Type B pancreatic cell (in vitro differentiated cells): ENCODE data around the gene ARV1. TPM values are rescaled to one million over a fixed set of nuclear protein-coding genes. Genes with fewer than 3 reads are reported as not detected.
"Not testable (repeated sequence)": the region's sequence is repeated elsewhere in the genome, so short reads cannot be mapped to it uniquely, and the experiment has no call there.

ENCODE experiments used
- DNase-seq: peaks from one replicate; pipeline ENCODE4 v3.0.0; 2021; ENCODE audit warnings: mixed read lengths; ENCODE audit not compliant: unreplicated experiment; ENCODE audit errors: extremely low spot score
- H3K27ac Mint-ChIP-seq: 2 replicates; pipeline ENCODE4 v1.8.0; 2021; ENCODE audit warnings: mild to moderate bottlenecking, mixed read lengths
- H3K27me3 Mint-ChIP-seq: 2 replicates; pipeline ENCODE4 v1.8.0; 2021; ENCODE audit warnings: mixed read lengths
- H3K36me3 Mint-ChIP-seq: 2 replicates; pipeline ENCODE4 v1.8.0; 2021; ENCODE audit warnings: mixed read lengths
- H3K4me1 Mint-ChIP-seq: one replicate; pipeline ENCODE4 v1.8.0; 2021; ENCODE audit warnings: mixed read lengths; ENCODE audit not compliant: unreplicated experiment
- H3K4me3 Mint-ChIP-seq: 2 replicates; pipeline ENCODE4 v1.8.0; 2021; ENCODE audit warnings: mild to moderate bottlenecking, mixed read lengths
- H3K9me3 Mint-ChIP-seq: 2 replicates; pipeline ENCODE4 v1.8.0; 2021; ENCODE audit warnings: mixed read lengths
- total RNA-seq: library from RNA; stranded (reverse); gene quantifications from 2 replicates; pipeline ENCODE4 v1.2.1, GENCODE V29; 2021; ENCODE audit warnings: low replicate concordance
- TF ChIP-seq, protein P1 (sequence below): fragments of 200-600 bp; sonication (generic); conservative IDR thresholded peaks from 2 replicates; pipeline ENCODE4 v1.5.0; 2021; ENCODE audit warnings: antibody characterized with exemption, mild to moderate bottlenecking

The ARV1 gene
- total RNA-seq, 1 donor from 2014 or later: 12.8 TPM

- Mint-ChIP-seq H3K27ac (peak overlapping the region; percentile 46), H3K36me3 (peaks cover 11% of the 10 kb centered on the region), H3K27me3 (peaks cover 24% of the 10 kb centered on the region), H3K4me1 (peaks cover 16% of the 10 kb centered on the region), H3K4me3 (peak overlapping the region; percentile 81), H3K9me3 (peaks cover 10% of the 10 kb centered on the region)
- TF ChIP-seq, protein P1, sequence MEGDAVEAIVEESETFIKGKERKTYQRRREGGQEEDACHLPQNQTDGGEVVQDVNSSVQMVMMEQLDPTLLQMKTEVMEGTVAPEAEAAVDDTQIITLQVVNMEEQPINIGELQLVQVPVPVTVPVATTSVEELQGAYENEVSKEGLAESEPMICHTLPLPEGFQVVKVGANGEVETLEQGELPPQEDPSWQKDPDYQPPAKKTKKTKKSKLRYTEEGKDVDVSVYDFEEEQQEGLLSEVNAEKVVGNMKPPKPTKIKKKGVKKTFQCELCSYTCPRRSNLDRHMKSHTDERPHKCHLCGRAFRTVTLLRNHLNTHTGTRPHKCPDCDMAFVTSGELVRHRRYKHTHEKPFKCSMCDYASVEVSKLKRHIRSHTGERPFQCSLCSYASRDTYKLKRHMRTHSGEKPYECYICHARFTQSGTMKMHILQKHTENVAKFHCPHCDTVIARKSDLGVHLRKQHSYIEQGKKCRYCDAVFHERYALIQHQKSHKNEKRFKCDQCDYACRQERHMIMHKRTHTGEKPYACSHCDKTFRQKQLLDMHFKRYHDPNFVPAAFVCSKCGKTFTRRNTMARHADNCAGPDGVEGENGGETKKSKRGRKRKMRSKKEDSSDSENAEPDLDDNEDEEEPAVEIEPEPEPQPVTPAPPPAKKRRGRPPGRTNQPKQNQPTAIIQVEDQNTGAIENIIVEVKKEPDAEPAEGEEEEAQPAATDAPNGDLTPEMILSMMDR: no peak
- no peak for DNase-seq
Observed at GRCh38 chr1:231040800-231041718, 62.2 kb downstream of the ARV1 start.

DNA sequence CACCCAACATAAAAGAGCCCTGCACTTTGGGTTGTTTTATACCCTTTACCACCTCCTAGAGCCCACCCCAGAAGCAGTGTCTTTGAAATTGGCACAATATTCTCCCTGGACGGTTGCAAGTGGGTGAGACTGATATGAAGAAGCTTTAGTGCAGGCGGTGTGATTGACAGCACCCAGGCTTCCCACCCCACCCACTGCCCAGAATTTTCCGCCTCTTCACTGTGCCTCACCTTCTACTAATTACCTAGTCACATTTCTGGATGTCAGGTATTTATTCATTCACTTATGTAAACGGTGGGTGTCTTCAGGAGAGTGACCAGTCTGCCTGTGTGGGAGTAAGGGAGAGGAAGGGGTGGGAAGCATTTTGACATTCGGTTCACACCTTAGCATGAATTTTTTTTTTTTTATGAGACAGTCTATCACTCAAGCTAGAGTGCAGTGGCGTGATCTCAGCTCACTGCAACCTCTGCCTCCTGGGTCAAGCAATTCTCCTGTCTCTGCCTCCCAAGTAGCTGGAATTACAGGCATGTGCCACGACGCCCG, 62.9 kb downstream of the ARV1 start:
- Mint-ChIP-seq H3K9me3 (peaks cover 10% of the 10 kb centered on the region), H3K4me3 (peak overlapping the region; percentile 76), H3K27ac (peak overlapping the region; percentile 46), H3K36me3 (peaks cover 11% of the 10 kb centered on the region), H3K4me1 (peaks cover 16% of the 10 kb centered on the region), H3K27me3 (peaks cover 32% of the 10 kb centered on the region)
- TF ChIP-seq, protein P1: no peak
- no peak for DNase-seq

DNA sequence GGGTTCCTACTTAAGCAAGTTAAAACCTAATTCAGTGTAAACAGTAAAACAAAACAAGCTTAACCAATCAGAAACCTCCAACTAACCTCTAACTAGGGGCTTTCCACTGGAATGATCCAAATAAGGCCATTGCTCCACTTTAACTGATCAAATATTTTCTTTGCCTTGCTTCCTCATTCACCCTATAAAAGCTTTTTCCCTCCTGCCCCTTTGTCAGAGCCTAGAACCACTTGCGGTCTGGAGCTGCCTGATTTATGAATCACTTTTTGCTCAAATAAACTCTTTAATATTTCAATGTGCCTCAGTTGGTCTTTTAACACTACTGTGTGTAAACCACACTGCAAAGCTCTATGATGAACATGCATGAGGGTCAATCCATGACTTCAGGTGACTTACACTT, 65.7 kb downstream of the ARV1 start:
- Mint-ChIP-seq H3K4me3 (no peak overlapping the region), H3K9me3 (peaks cover 10% of the 10 kb centered on the region), H3K27me3 (peaks cover 53% of the 10 kb centered on the region), H3K4me1 (peaks cover 7% of the 10 kb centered on the region), H3K27ac (no peak overlapping the region), H3K36me3 (peaks cover 4% of the 10 kb centered on the region)
- TF ChIP-seq, protein P1: no peak
- no peak for DNase-seq

DNA sequence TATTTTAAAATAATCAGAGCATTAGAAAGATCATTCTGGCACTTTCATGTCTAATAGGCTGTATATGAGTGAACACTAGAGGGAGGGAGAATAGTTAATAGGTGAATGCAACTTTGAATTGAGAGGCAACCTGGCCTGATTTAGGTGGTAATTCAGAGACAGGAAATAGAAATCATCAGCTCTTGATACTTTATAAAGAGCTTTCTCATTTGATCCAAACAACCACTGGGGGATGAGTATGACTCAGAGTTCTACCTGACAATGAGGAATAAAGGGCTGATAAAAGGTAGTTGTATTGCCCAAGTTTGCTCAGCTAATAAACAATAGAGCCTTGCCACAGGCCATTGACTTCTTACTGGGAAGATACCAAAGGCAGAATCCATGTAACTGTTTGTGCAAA, 66.4 kb downstream of the ARV1 start:
- Mint-ChIP-seq H3K4me3 (no peak overlapping the region), H3K36me3 (peaks cover 4% of the 10 kb centered on the region), H3K4me1 (peaks cover 8% of the 10 kb centered on the region), H3K27me3 (peaks cover 54% of the 10 kb centered on the region), H3K27ac (no peak overlapping the region), H3K9me3 (peaks cover 10% of the 10 kb centered on the region)
- TF ChIP-seq, protein P1: peak; percentile 17
- no peak for DNase-seq

DNA sequence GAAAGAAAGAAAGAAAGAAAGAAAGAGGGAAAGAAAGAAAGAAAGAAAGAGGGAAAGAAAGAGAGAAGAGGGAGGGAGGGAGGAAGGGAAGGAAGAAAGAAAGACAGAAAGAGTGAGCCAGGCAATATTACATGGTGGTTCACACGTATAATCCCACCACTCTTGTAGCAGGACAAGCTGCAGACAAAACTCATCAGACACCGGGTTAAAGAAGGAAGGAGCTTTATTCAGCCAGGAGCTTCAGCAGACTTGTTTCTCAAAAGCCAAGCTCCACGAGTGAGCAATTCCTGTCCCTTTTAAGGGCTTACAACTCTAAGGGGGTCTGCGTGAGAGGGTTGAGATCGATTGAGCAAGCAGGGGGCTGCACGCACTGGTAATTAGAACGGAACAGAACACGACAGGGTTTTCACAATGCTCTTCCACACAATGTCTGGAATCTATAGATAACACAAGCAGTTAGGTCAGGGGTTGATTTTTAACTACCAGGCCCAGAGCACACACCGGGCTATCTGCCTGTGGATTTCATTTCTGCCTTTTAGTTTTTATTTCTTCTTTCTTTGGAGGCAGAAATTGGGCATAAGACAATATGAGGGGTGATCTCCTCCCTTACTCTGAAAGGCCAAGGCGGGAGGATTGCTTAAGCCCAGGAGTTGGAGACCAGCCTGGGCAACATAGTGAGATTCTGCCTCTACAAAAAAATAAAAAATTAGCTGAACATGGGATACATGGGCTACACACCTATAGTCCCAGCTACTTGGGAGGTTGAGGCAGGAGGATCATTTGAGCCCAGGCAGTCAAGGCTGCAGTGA, 67.2 kb downstream of the ARV1 start:
- H3K4me3 Mint-ChIP-seq, DNase-seq, H3K27ac Mint-ChIP-seq, H3K4me1 Mint-ChIP-seq, H3K36me3 Mint-ChIP-seq: not testable (repeated sequence)
- Mint-ChIP-seq H3K27me3 (peaks cover 54% of the 10 kb centered on the region), H3K9me3 (peaks cover 10% of the 10 kb centered on the region)
